Measurements from ENCODE around the gene ANO1.

ANO1 gene

DNA sequence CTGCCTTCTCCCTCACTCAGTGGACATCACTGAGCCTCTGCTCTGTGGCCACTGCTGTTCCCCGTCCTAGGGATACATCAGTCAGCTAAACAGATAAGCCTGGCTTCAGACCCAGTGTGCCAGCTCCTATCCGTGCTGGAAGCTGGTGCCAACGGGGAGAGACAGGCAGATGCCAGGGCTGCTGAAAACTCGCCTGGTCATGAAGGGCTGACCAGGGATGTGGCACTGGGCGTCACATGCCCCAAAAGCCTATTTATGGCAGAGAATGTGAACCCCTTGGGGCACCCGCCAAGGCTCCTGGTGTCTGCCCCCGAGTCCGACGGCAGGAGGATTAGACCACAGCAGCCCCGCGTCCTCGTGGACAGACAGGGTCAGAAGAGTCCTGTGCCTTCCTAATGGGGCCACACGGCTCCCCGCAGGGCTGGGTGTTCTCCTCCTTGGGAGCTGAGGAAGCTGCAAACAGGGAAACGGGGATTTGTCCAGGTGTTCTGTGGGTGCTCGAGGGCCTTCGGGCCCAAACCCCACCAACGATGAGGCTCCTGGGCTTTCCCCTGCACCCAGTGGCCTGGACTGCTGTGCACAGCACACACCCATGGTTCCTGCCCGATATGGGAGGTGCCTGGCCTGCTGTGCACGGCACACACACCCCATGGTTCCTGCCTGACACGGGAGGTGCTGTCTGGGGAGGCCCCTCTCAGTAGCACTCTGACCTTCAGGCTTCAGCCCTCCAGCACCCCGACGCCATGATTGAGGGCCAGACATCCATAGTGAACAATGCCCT is 19.9 kb downstream of the ANO1 start:
- TF ChIP-seq, protein P1, sequence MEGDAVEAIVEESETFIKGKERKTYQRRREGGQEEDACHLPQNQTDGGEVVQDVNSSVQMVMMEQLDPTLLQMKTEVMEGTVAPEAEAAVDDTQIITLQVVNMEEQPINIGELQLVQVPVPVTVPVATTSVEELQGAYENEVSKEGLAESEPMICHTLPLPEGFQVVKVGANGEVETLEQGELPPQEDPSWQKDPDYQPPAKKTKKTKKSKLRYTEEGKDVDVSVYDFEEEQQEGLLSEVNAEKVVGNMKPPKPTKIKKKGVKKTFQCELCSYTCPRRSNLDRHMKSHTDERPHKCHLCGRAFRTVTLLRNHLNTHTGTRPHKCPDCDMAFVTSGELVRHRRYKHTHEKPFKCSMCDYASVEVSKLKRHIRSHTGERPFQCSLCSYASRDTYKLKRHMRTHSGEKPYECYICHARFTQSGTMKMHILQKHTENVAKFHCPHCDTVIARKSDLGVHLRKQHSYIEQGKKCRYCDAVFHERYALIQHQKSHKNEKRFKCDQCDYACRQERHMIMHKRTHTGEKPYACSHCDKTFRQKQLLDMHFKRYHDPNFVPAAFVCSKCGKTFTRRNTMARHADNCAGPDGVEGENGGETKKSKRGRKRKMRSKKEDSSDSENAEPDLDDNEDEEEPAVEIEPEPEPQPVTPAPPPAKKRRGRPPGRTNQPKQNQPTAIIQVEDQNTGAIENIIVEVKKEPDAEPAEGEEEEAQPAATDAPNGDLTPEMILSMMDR (IDR thresholded peaks at IDR 0.05), result no peak

DNA sequence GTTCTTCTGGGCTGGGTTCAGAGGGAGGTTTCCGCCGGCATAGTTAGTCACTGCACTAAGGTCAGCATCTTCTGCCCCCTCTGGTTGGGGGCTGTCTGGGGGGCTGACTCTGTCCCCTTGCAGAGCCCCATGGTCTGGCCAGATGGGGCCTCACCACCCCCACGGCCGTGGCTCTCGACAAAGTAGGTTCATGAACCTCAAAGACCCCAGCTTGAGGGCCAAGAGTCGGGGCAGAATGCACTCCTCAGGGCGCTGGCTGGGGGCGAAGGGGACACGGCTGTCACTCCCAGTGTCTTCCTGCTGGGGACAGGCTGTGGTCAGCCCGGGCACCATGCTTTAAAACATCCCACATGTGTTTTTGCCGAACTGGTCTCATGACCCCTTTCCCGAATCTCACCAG is 20.8 kb downstream of the ANO1 start:
- TF ChIP-seq, protein P1 (IDR thresholded peaks at IDR 0.05), result no peak

DNA sequence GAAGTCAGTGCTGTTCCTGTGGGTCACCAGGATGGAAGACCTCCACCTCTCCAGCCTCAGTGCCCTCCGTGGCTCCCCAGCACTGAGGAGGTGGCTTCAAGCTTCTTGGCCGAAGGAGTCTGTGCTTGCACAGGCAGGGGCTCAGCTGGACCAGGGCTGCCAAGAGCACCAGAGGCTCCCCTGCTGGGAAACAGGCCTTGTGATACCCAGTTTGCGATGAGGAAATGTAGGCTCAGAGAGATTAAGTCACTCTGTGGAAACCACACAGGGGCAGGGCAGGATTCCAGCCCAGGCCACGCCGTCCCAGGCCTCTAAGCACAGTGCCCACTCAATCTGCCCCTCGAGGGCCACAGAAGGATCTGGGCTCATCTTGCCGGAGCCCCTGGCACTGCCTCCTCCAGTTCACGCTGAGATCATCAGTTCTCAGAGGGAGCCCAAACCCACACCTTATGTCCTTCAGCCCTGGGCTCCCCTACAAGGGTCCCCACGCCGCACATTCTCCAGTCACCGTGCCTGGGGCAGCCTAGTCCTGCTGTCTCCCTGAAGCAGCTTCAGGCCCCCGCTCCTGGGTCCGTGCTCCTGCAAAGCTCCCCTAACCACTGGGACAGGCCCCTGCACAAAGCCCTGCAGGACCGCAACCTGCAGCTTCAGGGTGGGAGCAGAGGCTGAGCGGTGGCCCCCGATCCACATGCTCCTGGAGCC is 21.6 kb downstream of the ANO1 start:
- TF ChIP-seq, protein P1 (IDR thresholded peaks at IDR 0.05), result no peak

DNA sequence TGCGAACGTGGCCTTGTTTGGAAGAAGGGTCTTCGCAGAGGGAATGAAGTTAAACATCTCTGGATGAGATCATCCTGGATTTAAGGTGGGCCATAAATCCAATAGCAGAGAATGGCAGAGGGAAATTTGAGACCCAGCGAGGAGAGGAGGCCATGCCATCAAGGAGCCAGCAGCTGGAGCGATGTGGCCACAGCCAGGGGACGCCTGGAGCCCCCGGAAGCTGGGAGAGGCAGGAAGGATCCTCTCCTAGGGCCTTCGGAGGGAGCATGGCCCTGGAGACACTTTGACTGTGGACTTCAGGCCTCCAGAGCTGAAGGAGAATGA is 22.1 kb downstream of the ANO1 start:
- TF ChIP-seq, protein P1 (IDR thresholded peaks at IDR 0.05), result no peak

DNA sequence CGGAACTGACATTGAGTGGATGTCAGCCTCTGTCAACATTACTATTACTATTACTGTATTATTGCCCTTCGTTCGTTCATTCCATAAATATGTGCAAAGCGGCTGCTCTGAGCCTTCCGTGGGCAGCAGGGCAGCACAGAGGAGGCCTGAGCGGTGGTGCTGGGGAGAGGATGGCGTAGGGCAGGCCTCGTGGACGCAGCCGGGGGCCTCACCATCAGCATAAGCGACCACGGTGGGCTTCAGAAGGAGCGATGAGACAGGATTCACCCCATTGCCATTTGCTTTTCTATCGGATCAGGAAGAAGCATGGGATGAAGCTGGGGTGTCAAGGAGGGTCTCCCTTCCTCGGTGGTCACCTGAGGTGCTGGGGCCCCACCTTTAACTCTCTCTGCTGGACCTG is 22.7 kb downstream of the ANO1 start:
- TF ChIP-seq, protein P1 (IDR thresholded peaks at IDR 0.05), result no peak

DNA sequence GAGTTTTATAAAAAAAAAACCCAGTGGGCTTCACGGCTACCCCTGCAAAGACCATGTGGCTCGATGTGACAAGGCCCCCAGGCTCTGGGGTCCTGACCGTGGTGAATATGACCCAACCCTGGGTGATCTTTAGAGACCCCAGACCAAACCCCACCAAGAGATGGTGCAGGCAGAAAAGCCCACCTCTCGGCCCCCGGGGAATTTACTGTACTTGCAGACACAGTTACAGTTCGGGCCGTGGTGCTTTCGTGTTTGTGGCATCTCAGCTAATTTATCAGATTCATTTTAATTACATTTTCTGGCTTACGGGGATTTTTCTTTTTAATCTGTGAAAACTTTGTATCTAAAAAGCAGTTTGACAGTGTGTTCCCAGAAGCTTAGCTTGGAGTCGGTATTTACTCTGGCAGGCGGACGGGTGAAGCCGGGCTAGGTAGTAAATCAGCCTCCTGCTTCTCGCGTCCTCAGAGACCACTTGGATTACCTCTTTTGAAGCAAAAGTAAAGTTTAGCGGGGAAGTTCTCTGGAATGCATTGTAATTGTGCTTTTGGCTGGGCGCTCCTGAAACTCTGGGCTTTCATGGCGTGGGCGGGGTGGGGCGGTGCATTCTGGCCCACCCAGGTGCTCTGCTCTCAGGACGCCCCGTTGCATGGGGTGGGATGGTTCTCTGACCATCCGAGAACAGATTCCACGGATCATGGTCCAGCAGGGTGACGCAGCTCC is 25.3 kb downstream of the ANO1 start:
- TF ChIP-seq, protein P1 (IDR thresholded peaks at IDR 0.05), result no peak

DNA sequence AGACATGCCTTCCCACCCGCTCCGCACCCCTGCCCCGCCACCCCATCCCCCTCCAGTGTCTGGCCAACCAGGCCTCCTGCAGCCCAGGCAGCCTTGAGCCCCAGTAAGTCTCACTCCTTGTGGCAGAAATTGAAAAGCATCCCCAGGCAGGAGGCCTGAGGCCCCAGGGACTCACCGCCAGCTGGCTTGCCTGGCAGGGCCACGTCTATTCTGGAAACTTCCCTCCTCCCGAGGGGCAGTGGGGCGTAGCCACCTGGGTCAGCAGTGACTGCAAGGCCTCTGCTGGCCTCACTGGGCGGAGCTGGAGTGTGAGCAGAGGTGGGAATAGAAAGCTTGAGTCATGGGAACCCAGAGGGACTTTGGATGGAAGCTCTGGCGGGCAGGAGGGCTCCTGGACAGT is 26.3 kb downstream of the ANO1 start:
- TF ChIP-seq, protein P1 (IDR thresholded peaks at IDR 0.05), result no peak
